ENCODE data around the gene NAA10.

NAA10 gene

DNA sequence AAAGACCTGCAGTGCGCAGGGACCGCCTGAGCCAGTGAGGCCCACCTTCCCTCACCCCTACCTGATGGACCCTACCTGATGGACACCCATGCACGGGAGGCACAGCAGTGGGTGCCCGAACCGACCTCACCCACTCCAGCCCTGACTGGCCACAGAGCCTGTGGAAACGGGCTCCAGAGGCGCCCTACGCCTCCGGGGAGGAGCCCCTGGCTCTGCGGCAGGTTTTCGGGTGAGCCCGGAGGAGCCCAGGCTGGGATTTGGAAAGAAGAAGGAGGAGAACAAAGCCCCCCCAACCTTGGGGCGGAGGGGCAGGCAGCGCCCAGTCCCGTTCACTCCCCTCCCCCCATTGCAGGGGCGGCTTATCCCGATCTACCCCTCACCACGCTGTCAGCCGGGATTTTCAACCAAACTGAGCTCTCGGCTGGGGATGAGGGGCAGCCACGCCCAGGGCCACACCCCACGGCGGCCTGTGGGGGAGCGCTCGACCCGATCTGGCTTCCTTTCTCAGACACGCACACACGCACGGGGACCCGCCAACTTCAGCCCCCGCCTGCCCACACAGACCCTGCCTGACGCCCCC is 49.5 kb downstream of the NAA10 start:
- Mint-ChIP-seq H3K4me1 (no peaks in the 10 kb centered on the region), H3K36me3 (ENCODE audit: insufficient read depth) (peaks cover 1% of the 10 kb centered on the region), H3K9me3 (no peaks in the 10 kb centered on the region), H3K4me3 (peak overlapping the region; percentile 47), H3K27ac (ENCODE audit: low read depth) (no peak overlapping the region), H3K27me3 (peaks cover 19% of the 10 kb centered on the region)
- ATAC-seq (replicated peaks; ENCODE audit: extremely low read depth, poor library complexity, severe bottlenecking) (no peak), DNase-seq (ENCODE audit: low spot score in 2 of 2) (no peak)

DNA sequence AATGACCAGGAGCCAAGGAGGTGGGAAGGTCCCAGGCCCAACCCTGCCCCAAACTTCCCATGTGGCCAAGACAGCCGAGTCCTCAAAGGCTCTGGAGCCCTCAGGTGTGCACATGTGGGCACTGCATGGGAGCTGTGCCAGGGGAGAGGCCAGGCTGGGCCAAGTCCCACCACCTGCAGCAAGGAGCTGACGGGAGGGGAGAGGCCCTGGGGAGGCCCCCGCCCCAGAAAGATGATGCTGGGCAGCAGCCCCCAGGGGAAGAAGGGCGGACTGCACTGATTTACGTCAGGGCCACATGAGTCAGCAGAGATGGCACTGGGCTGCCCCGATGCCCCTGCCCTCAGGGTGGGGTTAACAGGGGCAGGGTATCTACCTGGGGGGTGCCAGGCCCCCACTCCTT is 50.2 kb downstream of the NAA10 start:
- Mint-ChIP-seq H3K4me3 (peak overlapping the region; percentile 47), H3K27me3 (peaks cover 27% of the 10 kb centered on the region), H3K27ac (ENCODE audit: low read depth) (no peak overlapping the region), H3K36me3 (ENCODE audit: insufficient read depth) (peaks cover 1% of the 10 kb centered on the region), H3K4me1 (no peaks in the 10 kb centered on the region), H3K9me3 (no peaks in the 10 kb centered on the region)
- ATAC-seq (replicated peaks; ENCODE audit: extremely low read depth, poor library complexity, severe bottlenecking), result no peak
- DNase-seq (ENCODE audit: low spot score in 2 of 2), result no peak

DNA sequence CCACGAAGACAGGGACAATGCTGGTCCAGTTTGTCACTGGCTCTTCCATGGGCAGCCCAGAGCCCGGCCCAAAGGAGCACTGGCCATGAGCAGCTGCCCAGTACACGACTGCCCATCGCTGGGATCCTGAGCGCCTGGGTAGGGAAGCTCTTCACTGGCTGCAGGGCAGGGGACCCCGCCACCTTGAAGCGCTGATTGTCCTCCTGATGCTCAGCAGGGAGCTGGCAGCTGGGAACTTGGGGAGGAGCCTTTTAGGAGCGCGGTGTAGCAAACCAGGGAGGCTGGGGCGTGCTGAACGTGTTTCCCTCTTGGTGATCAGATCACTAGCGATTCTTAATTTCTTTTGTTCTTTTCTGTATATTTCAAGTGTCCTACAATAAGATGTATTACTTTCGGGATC is 50.7 kb downstream of the NAA10 start:
- H3K4me1 Mint-ChIP-seq, result peaks cover 3% of the 10 kb centered on the region
- DNase-seq (ENCODE audit: low spot score in 2 of 2) (no peak), ATAC-seq (replicated peaks; ENCODE audit: extremely low read depth, poor library complexity, severe bottlenecking) (no peak)
- H3K27ac Mint-ChIP-seq (ENCODE audit: low read depth), result no peak overlapping the region
- H3K9me3 Mint-ChIP-seq, result no peaks in the 10 kb centered on the region
- no peak overlapping the region for H3K4me3 Mint-ChIP-seq
- peaks cover 1% of the 10 kb centered on the region for H3K36me3 Mint-ChIP-seq (ENCODE audit: insufficient read depth)
- peaks cover 31% of the 10 kb centered on the region for H3K27me3 Mint-ChIP-seq

DNA sequence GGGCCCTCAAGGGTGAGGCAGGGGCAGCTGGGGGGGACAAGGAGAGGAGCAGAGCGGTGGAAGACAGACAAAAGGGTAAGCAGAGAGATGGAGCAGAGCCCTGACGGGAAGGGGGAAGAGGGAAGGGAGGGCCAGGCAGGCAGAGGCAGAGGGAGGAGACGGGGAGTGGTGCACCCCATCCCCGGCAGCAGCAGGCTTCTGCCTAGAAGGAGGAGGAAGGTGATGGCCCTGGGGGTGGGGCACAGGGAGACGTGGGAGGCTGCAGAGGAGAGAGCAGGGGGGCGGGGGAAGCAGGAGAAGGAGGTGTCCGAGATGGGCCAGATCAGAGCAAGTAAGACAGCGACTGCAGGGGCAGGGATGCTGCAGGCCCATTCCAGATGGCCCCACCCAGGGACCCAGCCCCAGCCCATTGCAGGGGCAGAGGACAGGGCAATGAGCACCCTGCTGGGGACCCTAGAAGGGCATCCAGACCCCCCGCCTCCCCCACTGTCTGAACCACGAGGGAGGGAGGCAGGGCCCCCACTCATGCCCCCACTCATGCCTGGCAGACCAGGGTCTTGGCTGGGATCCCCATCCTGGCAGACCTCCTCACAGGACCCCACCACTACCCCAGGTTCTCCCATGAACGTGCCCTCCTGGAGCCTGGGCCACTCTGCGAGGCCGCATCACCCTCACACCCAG is 51.5 kb downstream of the NAA10 start:
- no peak for DNase-seq (ENCODE audit: low spot score in 2 of 2)
- H3K4me3 Mint-ChIP-seq, result no peak overlapping the region
- H3K36me3 Mint-ChIP-seq (ENCODE audit: insufficient read depth), result peaks cover 3% of the 10 kb centered on the region
- peaks cover 39% of the 10 kb centered on the region for H3K27me3 Mint-ChIP-seq
- no peak overlapping the region for H3K27ac Mint-ChIP-seq (ENCODE audit: low read depth)
- ATAC-seq (replicated peaks; ENCODE audit: extremely low read depth, poor library complexity, severe bottlenecking), result no peak
- H3K4me1 Mint-ChIP-seq, result peaks cover 9% of the 10 kb centered on the region
- H3K9me3 Mint-ChIP-seq, result no peaks in the 10 kb centered on the region

- peaks cover 3% of the 10 kb centered on the region for H3K36me3 Mint-ChIP-seq (ENCODE audit: insufficient read depth)
These were observed 52.3 kb downstream of the NAA10 start for GRCh38 chrX:153882557-153882956.

GRCh38 chrX:153882086-153882498 is 52.7 kb downstream of the NAA10 start:
- Mint-ChIP-seq H3K27ac (ENCODE audit: low read depth) (no peak overlapping the region), H3K36me3 (ENCODE audit: insufficient read depth) (peaks cover 3% of the 10 kb centered on the region), H3K9me3 (no peaks in the 10 kb centered on the region), H3K4me1 (peaks cover 13% of the 10 kb centered on the region), H3K27me3 (peaks cover 46% of the 10 kb centered on the region), H3K4me3 (no peak overlapping the region)
- DNase-seq (ENCODE audit: low spot score in 2 of 2), result no peak
- no peak for ATAC-seq (replicated peaks; ENCODE audit: extremely low read depth, poor library complexity, severe bottlenecking)

More at GRCh38 chrX:153882557-153882956, 52.3 kb downstream of the NAA10 start:
- no peaks in the 10 kb centered on the region for H3K9me3 Mint-ChIP-seq
- H3K27ac Mint-ChIP-seq (ENCODE audit: low read depth), result no peak overlapping the region
- H3K4me1 Mint-ChIP-seq, result peaks cover 13% of the 10 kb centered on the region
- ATAC-seq (replicated peaks; ENCODE audit: extremely low read depth, poor library complexity, severe bottlenecking), result no peak
- DNase-seq (ENCODE audit: low spot score in 2 of 2), result no peak
- H3K27me3 Mint-ChIP-seq, result peaks cover 46% of the 10 kb centered on the region
- H3K4me3 Mint-ChIP-seq, result no peak overlapping the region

GRCh38 chrX:153881281-153881680 is 53.6 kb downstream of the NAA10 start:
- no peak for DNase-seq (ENCODE audit: low spot score in 2 of 2)
- ATAC-seq (replicated peaks; ENCODE audit: extremely low read depth, poor library complexity, severe bottlenecking), result no peak
- peaks cover 13% of the 10 kb centered on the region for H3K4me1 Mint-ChIP-seq
- H3K9me3 Mint-ChIP-seq, result no peaks in the 10 kb centered on the region
- H3K36me3 Mint-ChIP-seq (ENCODE audit: insufficient read depth), result peaks cover 3% of the 10 kb centered on the region
- peaks cover 49% of the 10 kb centered on the region for H3K27me3 Mint-ChIP-seq
- no peak overlapping the region for H3K27ac Mint-ChIP-seq (ENCODE audit: low read depth)
- no peak overlapping the region for H3K4me3 Mint-ChIP-seq

DNA sequence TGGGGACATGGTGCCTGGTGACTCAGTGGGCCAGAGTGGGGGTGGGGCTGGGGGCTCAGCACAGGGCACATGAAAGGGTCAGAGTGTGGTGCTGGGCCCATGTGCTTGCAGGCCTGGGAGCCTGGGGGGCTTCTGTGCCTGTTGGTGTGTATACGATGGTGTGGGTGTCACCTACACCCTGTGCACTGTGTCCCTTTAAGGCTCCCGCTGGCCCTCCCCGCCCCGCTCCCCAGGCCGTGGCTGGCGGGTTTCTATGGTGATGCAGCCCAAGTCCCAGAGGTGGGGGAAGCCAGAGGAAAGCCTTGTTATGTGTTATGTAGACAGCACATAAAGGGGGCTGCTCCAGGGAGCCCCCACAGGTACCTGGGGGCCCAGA is 54.4 kb downstream of the NAA10 start:
- ATAC-seq (replicated peaks; ENCODE audit: extremely low read depth, poor library complexity, severe bottlenecking) (no peak), DNase-seq (ENCODE audit: low spot score in 2 of 2) (no peak)
- Mint-ChIP-seq H3K9me3 (no peaks in the 10 kb centered on the region), H3K4me3 (no peak overlapping the region), H3K36me3 (ENCODE audit: insufficient read depth) (peaks cover 7% of the 10 kb centered on the region), H3K27ac (ENCODE audit: low read depth) (no peak overlapping the region), H3K27me3 (peaks cover 52% of the 10 kb centered on the region), H3K4me1 (peaks cover 13% of the 10 kb centered on the region)

- ATAC-seq (replicated peaks; ENCODE audit: extremely low read depth, poor library complexity, severe bottlenecking), result no peak
- H3K27me3 Mint-ChIP-seq, result peaks cover 52% of the 10 kb centered on the region
- H3K36me3 Mint-ChIP-seq (ENCODE audit: insufficient read depth), result peaks cover 7% of the 10 kb centered on the region
- DNase-seq (ENCODE audit: low spot score in 2 of 2), result no peak
- peaks cover 17% of the 10 kb centered on the region for H3K4me1 Mint-ChIP-seq
- no peak overlapping the region for H3K4me3 Mint-ChIP-seq
- H3K9me3 Mint-ChIP-seq, result no peaks in the 10 kb centered on the region
- H3K27ac Mint-ChIP-seq (ENCODE audit: low read depth), result no peak overlapping the region
These were observed 54.9 kb downstream of the NAA10 start for GRCh38 chrX:153879741-153880439.

Measured in central memory CD8-positive, alpha-beta T cell (primary cell).